Measurements from ENCODE around the gene PIK3R1. TPM values are rescaled to one million over a fixed set of nuclear protein-coding genes. Genes with fewer than 3 reads are reported as not detected.

PIK3R1 gene
- total RNA-seq, 1 experiment from 2014 or later: 11.3 TPM

- Mint-ChIP-seq H3K4me3 (no peak overlapping the region), H3K27ac (no peak overlapping the region), H3K4me1 (peaks cover 29 to 37% of the 10 kb centered on the region in 2 experiments), H3K9me3 (no peaks in the 10 kb centered on the region), H3K27me3 (ENCODE audit: low read depth) (no peaks in the 10 kb centered on the region), H3K36me3 (ENCODE audit: insufficient read depth in 1 of 3, low read depth in 3 of 3) (no peaks in the 10 kb centered on the region)
- no peak overlapping the region for H3K4me2 ChIP-seq (ENCODE audit: insufficient read depth, insufficient read length, low read length)
- TF ChIP-seq, protein P1, sequence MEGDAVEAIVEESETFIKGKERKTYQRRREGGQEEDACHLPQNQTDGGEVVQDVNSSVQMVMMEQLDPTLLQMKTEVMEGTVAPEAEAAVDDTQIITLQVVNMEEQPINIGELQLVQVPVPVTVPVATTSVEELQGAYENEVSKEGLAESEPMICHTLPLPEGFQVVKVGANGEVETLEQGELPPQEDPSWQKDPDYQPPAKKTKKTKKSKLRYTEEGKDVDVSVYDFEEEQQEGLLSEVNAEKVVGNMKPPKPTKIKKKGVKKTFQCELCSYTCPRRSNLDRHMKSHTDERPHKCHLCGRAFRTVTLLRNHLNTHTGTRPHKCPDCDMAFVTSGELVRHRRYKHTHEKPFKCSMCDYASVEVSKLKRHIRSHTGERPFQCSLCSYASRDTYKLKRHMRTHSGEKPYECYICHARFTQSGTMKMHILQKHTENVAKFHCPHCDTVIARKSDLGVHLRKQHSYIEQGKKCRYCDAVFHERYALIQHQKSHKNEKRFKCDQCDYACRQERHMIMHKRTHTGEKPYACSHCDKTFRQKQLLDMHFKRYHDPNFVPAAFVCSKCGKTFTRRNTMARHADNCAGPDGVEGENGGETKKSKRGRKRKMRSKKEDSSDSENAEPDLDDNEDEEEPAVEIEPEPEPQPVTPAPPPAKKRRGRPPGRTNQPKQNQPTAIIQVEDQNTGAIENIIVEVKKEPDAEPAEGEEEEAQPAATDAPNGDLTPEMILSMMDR (conservative IDR thresholded peaks at IDR 0.05): peak; percentile 64
- no peak overlapping the region for H2BK20ac ChIP-seq (ENCODE audit: low read depth, low read length, poor library complexity, severe bottlenecking)
- H3K23me2 ChIP-seq (ENCODE audit: insufficient read length, low read depth, low read length, poor library complexity, severe bottlenecking): no peaks in the 10 kb centered on the region
- H2BK15ac ChIP-seq (ENCODE audit: low read depth, low read length): no peak overlapping the region
- no peaks in the 10 kb centered on the region for H4K20me1 ChIP-seq (ENCODE audit: control insufficient read depth, insufficient read depth, insufficient read length)
- no peak overlapping the region for H3K14ac ChIP-seq (ENCODE audit: insufficient read depth, low read length)
- H3K9ac ChIP-seq (ENCODE audit: extremely low read depth, insufficient read length, low read length): no peak overlapping the region
- H4K8ac ChIP-seq (replicated peaks; ENCODE audit: insufficient read length, low read depth, low read length): no peak overlapping the region
- peaks cover 8% of the 10 kb centered on the region; the same call in 1 of the 2 replicates for H3K4me1 ChIP-seq (ENCODE audit: insufficient read depth, low read length)
- no peak overlapping the region for H3K27ac ChIP-seq (ENCODE audit: insufficient read length, low read depth, low read length)
- no peaks in the 10 kb centered on the region for H3K79me1 ChIP-seq (ENCODE audit: insufficient read depth, low read depth, low read length, poor library complexity, severe bottlenecking)
- H3K18ac ChIP-seq (ENCODE audit: insufficient read length, low read depth, low read length): no peak overlapping the region
- no peak overlapping the region for H3K23ac ChIP-seq (ENCODE audit: insufficient read length, low read depth, low read length)
- no peak for DNase-seq
- no peak overlapping the region for H2BK5ac ChIP-seq (ENCODE audit: insufficient read length, low read length)
- no peak overlapping the region for H3T11ph ChIP-seq (ENCODE audit: low read length)
- no peaks in the 10 kb centered on the region for H3K27me3 ChIP-seq (ENCODE audit: insufficient read depth, low read length)
- no CpG with 5 or more reads among the region's 3 CpGs for WGBS (ENCODE audit: extremely low coverage, insufficient read length, low lambda C conversion rate)
- H3K79me2 ChIP-seq (ENCODE audit: insufficient read depth, low read length): no peaks in the 10 kb centered on the region
- no peak overlapping the region for H2BK12ac ChIP-seq (ENCODE audit: insufficient read length, low read depth, low read length)
- no peak overlapping the region for H4K91ac ChIP-seq (ENCODE audit: insufficient read length, low read depth, low read length)
- H2AK5ac ChIP-seq (ENCODE audit: insufficient read length, low read length): no peak overlapping the region
- no peak overlapping the region for H3K4ac ChIP-seq (ENCODE audit: low read depth, low read length)
- no peak overlapping the region for H3K56ac ChIP-seq (ENCODE audit: insufficient read length, low read depth, low read length)
- no peak overlapping the region for H2BK120ac ChIP-seq (ENCODE audit: low read depth, low read length, poor library complexity, severe bottlenecking)
- H4K5ac ChIP-seq (ENCODE audit: insufficient read length, low read depth, low read length): no peak overlapping the region
- H3K9me3 ChIP-seq (ENCODE audit: control insufficient read depth, low read depth, low read length): no peaks in the 10 kb centered on the region
- no peak overlapping the region for H2AFZ ChIP-seq (ENCODE audit: low read length)
These were observed 31.2 kb downstream of the PIK3R1 start for GRCh38 chr5:68246802-68247201.

All from H9 (cell line).